Colonic mucosa (tissue), 4 donors: ENCODE data around the gene TSPAN15. TPM values are rescaled to one million over a fixed set of nuclear protein-coding genes. Genes with fewer than 3 reads are reported as not detected.

Experiments used
- DNase-seq: peaks from one replicate; pipeline ENCODE4 v3.0.0-alpha.2; 2020
- H3K27ac ChIP-seq: fragments of 200-600 bp; one replicate; pipeline ENCODE4 v1.8.0; 2021
- H3K27me3 ChIP-seq: fragments of 200-600 bp; one replicate; pipeline ENCODE4 v1.8.0; 2021
- H3K36me3 ChIP-seq: fragments of 200-600 bp; one replicate; pipeline ENCODE4 v1.8.0; 2021
- H3K4me1 ChIP-seq: fragments of 200-600 bp; one replicate; pipeline ENCODE4 v1.8.0; 2021; ENCODE audit warnings: mild to moderate bottlenecking
- H3K4me3 ChIP-seq: fragments of 200-600 bp; one replicate; pipeline ENCODE4 v1.8.0; 2021
- H3K9ac ChIP-seq, 2 donors: one replicate each; pipeline ENCODE4 v1.7.0; 2013; ENCODE audit warnings: control low read depth in 2 of 2, low read depth in 2 of 2, low read length in 2 of 2
- H3K9me3 ChIP-seq: fragments of 200-600 bp; one replicate; pipeline ENCODE4 v1.8.0; 2021
- CTCF ChIP-seq: fragments of 200-600 bp; IDR thresholded peaks from one replicate; pipeline ENCODE4 v1.8.0; 2022; ENCODE audit warnings: antibody characterized with exemption, mild to moderate bottlenecking
- intact Hi-C: fragments of 100-400 bp; cut with DNase I; formaldehyde crosslinking; loops from one replicate; pipeline ENCODE4 v1.14.1; 2022
- total RNA-seq, 2 donors: library from RNA; stranded (reverse); fragmentation: NEBNext Ultra II Directional in 1 of 2; extraction: Animal tissue kit (Norgen Biotek cat#: 25700) in 1 of 2; gene quantifications; one replicate each; pipeline ENCODE4 v1.2.1, GENCODE V29; 2021
- donor health status: healthy.
- donor health status: DM: no; HTN: no; CAD: no.
- donor health status: DM: no; HTN: no; CAD: no.

The TSPAN15 gene
- total RNA-seq, 2 donors from 2014 or later = 129 TPM

GRCh38 chr10:69417542-69417941, 33.7 kb upstream of the TSPAN15 start:
- TF ChIP-seq CTCF = no peak
- Histone ChIP-seq H3K27ac (no peak overlapping the region), H3K9me3 (no peaks in the 10 kb centered on the region), H3K4me1 (no peaks in the 10 kb centered on the region), H3K4me3 (no peak overlapping the region), H3K36me3 (no peaks in the 10 kb centered on the region), H3K27me3 (no peaks in the 10 kb centered on the region), H3K9ac (peak overlapping the region in 1 of 2 donors; percentile 55)
- intact Hi-C loops = no loop called here
- DNase-seq = no peak

- intact Hi-C loops = no loop called here
- H3K27ac ChIP-seq = no peak overlapping the region
- no peak overlapping the region for H3K4me3 ChIP-seq
These were observed 33.1 kb upstream of the TSPAN15 start for GRCh38 chr10:69418052-69418752.

GRCh38 chr10:69419096-69419743, 32.0 kb upstream of the TSPAN15 start:
- Histone ChIP-seq H3K9ac (peak overlapping the region in 1 of 2 donors; percentile 34), H3K36me3 (no peaks in the 10 kb centered on the region), H3K27ac (peak overlapping the region; percentile 25), H3K4me1 (no peaks in the 10 kb centered on the region), H3K4me3 (no peak overlapping the region), H3K9me3 (no peaks in the 10 kb centered on the region), H3K27me3 (no peaks in the 10 kb centered on the region)
- intact Hi-C loops = no loop called here
- DNase-seq = no peak
- no peak for TF ChIP-seq CTCF

More at GRCh38 chr10:69418052-69418752, 33.1 kb upstream of the TSPAN15 start:
- no peak for TF ChIP-seq CTCF
- no peaks in the 10 kb centered on the region for H3K9me3 ChIP-seq
- H3K4me1 ChIP-seq = no peaks in the 10 kb centered on the region
- H3K36me3 ChIP-seq = no peaks in the 10 kb centered on the region
- H3K27me3 ChIP-seq = no peaks in the 10 kb centered on the region
- peak; percentile 71 for DNase-seq
- peak overlapping the region in 1 of 2 donors; percentile 55 for H3K9ac ChIP-seq

GRCh38 chr10:69419744-69420126, 31.5 kb upstream of the TSPAN15 start:
- H3K27ac ChIP-seq = peak overlapping the region; percentile 25
- H3K27me3 ChIP-seq = no peaks in the 10 kb centered on the region
- H3K36me3 ChIP-seq = no peaks in the 10 kb centered on the region
- no peaks in the 10 kb centered on the region for H3K9me3 ChIP-seq
- TF ChIP-seq CTCF = no peak
- H3K9ac ChIP-seq = peak overlapping the region in 1 of 2 donors; percentile 34
- intact Hi-C loops = no loop called here
- H3K4me3 ChIP-seq = no peak overlapping the region
- no peak for DNase-seq
- H3K4me1 ChIP-seq = no peaks in the 10 kb centered on the region

- Histone ChIP-seq H3K27me3 (no peaks in the 10 kb centered on the region), H3K4me1 (peaks cover 8% of the 10 kb centered on the region), H3K27ac (peak overlapping the region; percentile 17), H3K4me3 (no peak overlapping the region), H3K36me3 (no peaks in the 10 kb centered on the region), H3K9me3 (no peaks in the 10 kb centered on the region), H3K9ac (no peak overlapping the region)
- no peak for DNase-seq
- no peak for TF ChIP-seq CTCF
- intact Hi-C loops = loop anchor here (1.0 kb wide), 1 partner anchor 12 kb away; no protein-coding TSS in a partner anchor
These were observed 29.5 kb upstream of the TSPAN15 start for GRCh38 chr10:69421611-69422308.
